Thymus (tissue), 11 donors: ENCODE measurements around the gene TASOR2. TPM values are rescaled to one million over a fixed set of nuclear protein-coding genes. Genes with fewer than 3 reads are reported as not detected.

Experiments used
- DNase-seq, 9 donors: peaks; one replicate each; pipeline ENCODE4 v3.0.0-alpha.2; 2013; ENCODE audit warnings: low spot score in 9 of 9, low read depth in 6 of 9, missing footprints in 1 of 9
- H3K27ac ChIP-seq, 2 donors: one replicate each; pipeline ENCODE4 v1.5.1; 2013; ENCODE audit warnings: control low read depth in 1 of 2, low read depth in 1 of 2, low read length in 1 of 2, mild to moderate bottlenecking in 1 of 2, moderate library complexity in 1 of 2
- H3K27me3 ChIP-seq, 2 donors: one replicate each; pipeline ENCODE4 v1.5.1; 2013; ENCODE audit warnings: low read length in 1 of 2; ENCODE audit not compliant: control insufficient read depth in 2 of 2, insufficient read depth in 1 of 2
- H3K36me3 ChIP-seq, 2 donors: one replicate each; pipeline ENCODE4 v1.5.1; 2013; ENCODE audit warnings: low read length in 1 of 2, mild to moderate bottlenecking in 1 of 2, moderate library complexity in 1 of 2; ENCODE audit not compliant: control insufficient read depth in 2 of 2, insufficient read depth in 2 of 2
- H3K4me1 ChIP-seq, 2 donors: one replicate each; pipeline ENCODE4 v1.5.1; 2013; ENCODE audit warnings: low read length in 2 of 2; ENCODE audit not compliant: control insufficient read depth in 2 of 2, insufficient read depth in 2 of 2
- H3K4me3 ChIP-seq, 2 donors: one replicate each; pipeline ENCODE4 v1.5.1; 2013; ENCODE audit warnings: low read length in 2 of 2, control low read depth in 1 of 2, mild to moderate bottlenecking in 1 of 2
- H3K9me3 ChIP-seq, 2 donors: one replicate each; pipeline ENCODE4 v1.5.1; 2013; ENCODE audit warnings: low read length in 1 of 2, mild to moderate bottlenecking in 1 of 2; ENCODE audit not compliant: control insufficient read depth in 2 of 2, insufficient read depth in 1 of 2
- WGBS: extraction: QIAGEN DNeasy Blood & Tissue Kit; methylation state at CpG from one replicate; pipeline ENCODE4 v1.1.7; 2013; 5-methylcytosine and 5-hydroxymethylcytosine counted together
- polyA plus RNA-seq: library from polyadenylated mRNA; stranded (reverse); fragments of 200-250 nt; gene quantifications from one replicate; pipeline ENCODE4 v1.2.3, GENCODE V29; 2013
- total RNA-seq: library from RNA; stranded (reverse); fragments of 120-200 nt; gene quantifications from one replicate; pipeline ENCODE4 v1.2.4, GENCODE V29; 2013
- donor health status: healthy.

TASOR2 gene
- total and polyA plus RNA-seq, 2 donors = 19.2 to 41.6 TPM

- Histone ChIP-seq H3K27ac (no peak overlapping the region), H3K36me3 (no peaks in the 10 kb centered on the region), H3K4me1 (peaks cover 4 to 10% of the 10 kb centered on the region in 2 donors), H3K27me3 (peaks cover 0 to 10% of the 10 kb centered on the region in 2 donors), H3K4me3 (no peak overlapping the region), H3K9me3 (peaks cover 1 to 6% of the 10 kb centered on the region in 2 donors)
- 97% methylated on average over 8 of the region's 8 CpGs for WGBS
- DNase-seq = no peak
These were observed 13.8 kb upstream of the TASOR2 start for GRCh38 chr10:5670662-5671375.

DNA sequence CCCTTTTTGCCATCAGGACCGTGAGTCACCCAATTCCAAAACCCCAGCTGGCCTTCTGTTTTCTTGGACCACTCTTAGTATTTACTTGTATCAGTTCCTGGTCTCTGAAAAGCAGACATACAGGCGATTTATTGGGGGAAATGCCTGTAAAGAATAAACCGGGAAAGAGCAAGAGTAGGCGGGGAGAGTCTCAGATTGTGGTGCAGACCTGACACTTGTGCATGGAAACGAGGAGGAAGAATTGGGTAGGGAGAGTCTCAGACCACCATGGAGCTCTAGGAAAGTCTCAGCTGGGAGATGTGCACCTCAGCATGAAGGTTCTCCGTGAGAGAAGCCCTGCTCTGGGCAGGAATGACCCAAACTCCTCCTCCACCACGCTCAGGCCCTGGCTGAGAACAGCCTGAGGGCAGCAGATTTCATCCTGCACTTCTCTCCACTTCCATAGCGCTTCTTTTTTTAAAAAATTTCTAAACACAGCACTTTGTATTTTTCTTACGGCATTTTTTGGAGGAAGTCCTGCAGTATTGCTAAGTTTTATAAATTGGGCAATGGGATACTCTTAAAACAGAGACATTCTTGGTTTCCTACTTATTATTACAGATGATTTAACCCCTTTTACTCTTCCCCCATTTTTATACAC, 6.1 kb upstream of the TASOR2 start:
- Histone ChIP-seq H3K27ac (no peak overlapping the region), H3K9me3 (peaks cover 0 to 6% of the 10 kb centered on the region in 2 donors), H3K27me3 (no peaks in the 10 kb centered on the region), H3K36me3 (no peaks in the 10 kb centered on the region), H3K4me3 (no peak overlapping the region), H3K4me1 (peaks cover 0 to 12% of the 10 kb centered on the region in 2 donors)
- DNase-seq = no peak
- 90% methylated on average over 9 of the region's 9 CpGs for WGBS

GRCh38 chr10:5679037-5679435, 5.6 kb upstream of the TASOR2 start:
- H3K36me3 ChIP-seq = no peaks in the 10 kb centered on the region
- H3K9me3 ChIP-seq = peaks cover 0 to 4% of the 10 kb centered on the region in 2 donors
- no peak for DNase-seq
- H3K27me3 ChIP-seq = no peaks in the 10 kb centered on the region
- 96% methylated on average over 3 of the region's 3 CpGs for WGBS
- no peak overlapping the region for H3K27ac ChIP-seq
- no peak overlapping the region for H3K4me3 ChIP-seq
- H3K4me1 ChIP-seq = peaks cover 1 to 12% of the 10 kb centered on the region in 2 donors

- no peak for DNase-seq
- H3K9me3 ChIP-seq = peaks cover 0 to 3% of the 10 kb centered on the region in 2 donors
- no peaks in the 10 kb centered on the region for H3K36me3 ChIP-seq
- no peaks in the 10 kb centered on the region for H3K27me3 ChIP-seq
- H3K4me1 ChIP-seq = peaks cover 4 to 16% of the 10 kb centered on the region in 2 donors
- 98% methylated on average over 2 of the region's 2 CpGs for WGBS
- no peak overlapping the region for H3K4me3 ChIP-seq
- H3K27ac ChIP-seq = no peak overlapping the region
These were observed 5.0 kb upstream of the TASOR2 start for GRCh38 chr10:5679606-5680005.

DNA sequence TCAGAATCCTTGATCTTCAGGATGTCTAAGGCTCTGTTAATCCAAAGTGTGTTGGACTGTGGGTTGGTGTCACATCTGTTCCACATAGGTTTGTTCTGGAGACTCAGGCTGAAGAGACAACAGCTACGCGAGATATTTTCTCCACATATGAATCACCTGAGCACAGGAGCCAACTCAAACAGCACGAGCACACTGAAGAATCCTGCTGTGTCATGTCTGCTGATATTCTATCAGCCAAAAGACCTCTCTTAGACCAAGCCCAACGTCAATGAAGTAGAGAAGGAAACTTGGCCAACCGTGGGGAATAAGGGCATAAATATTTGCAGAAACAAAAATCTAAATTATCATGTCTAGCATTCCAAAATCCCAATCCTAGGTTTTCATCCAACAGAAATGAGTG, 2.7 kb upstream of the TASOR2 start:
- no peak overlapping the region for H3K27ac ChIP-seq
- H3K27me3 ChIP-seq = no peaks in the 10 kb centered on the region
- WGBS = 90% methylated on average over 5 of the region's 5 CpGs
- peaks cover 4 to 16% of the 10 kb centered on the region in 2 donors for H3K4me1 ChIP-seq
- no peaks in the 10 kb centered on the region for H3K9me3 ChIP-seq
- DNase-seq = no peak
- no peak overlapping the region for H3K4me3 ChIP-seq
- H3K36me3 ChIP-seq = no peaks in the 10 kb centered on the region

DNA sequence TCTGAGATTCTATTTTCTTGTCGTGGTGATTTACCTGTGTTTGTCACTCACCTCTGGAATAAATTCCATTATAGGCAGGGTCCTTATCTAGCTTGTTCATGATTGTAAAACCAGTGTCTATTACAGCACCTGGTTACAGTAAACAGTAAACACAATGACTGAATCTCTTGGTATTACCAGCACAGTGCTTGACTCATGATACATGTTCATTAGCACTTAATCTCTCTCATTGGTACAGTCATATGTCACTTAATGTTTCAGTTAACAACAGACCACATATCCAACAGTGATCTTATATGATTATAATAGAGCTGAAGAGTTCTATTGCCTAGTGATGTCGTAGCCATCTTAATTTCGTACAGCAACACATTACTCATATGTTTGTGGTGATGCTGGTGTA, 1.6 kb upstream of the TASOR2 start:
- no peak overlapping the region for H3K27ac ChIP-seq
- WGBS = 92% methylated on average over 3 of the region's 3 CpGs
- no peaks in the 10 kb centered on the region for H3K9me3 ChIP-seq
- peaks cover 4 to 7% of the 10 kb centered on the region in 2 donors for H3K4me1 ChIP-seq
- H3K36me3 ChIP-seq = no peaks in the 10 kb centered on the region
- H3K27me3 ChIP-seq = no peaks in the 10 kb centered on the region
- no peak for DNase-seq
- H3K4me3 ChIP-seq = no peak overlapping the region

GRCh38 chr10:5684971-5685763, 529 bp downstream of the TASOR2 start:
- no peaks in the 10 kb centered on the region for H3K27me3 ChIP-seq
- WGBS = under 1% methylated on average over 77 of the region's 77 CpGs
- DNase-seq = peak in 7 of 9 donors; percentile 48 to 83 (median 58)
- no peaks in the 10 kb centered on the region for H3K9me3 ChIP-seq
- peak overlapping the region; percentile 68 to 95 for H3K4me3 ChIP-seq
- H3K4me1 ChIP-seq = peaks cover 4% of the 10 kb centered on the region in 2 donors
- H3K36me3 ChIP-seq = no peaks in the 10 kb centered on the region
- H3K27ac ChIP-seq = peak overlapping the region; percentile 84 to 96

GRCh38 chr10:5685764-5686240, 1.2 kb downstream of the TASOR2 start:
- Histone ChIP-seq H3K27ac (peak overlapping the region; percentile 84 to 96), H3K4me3 (peak overlapping the region; percentile 68 to 95), H3K36me3 (no peaks in the 10 kb centered on the region), H3K4me1 (peaks cover 4% of the 10 kb centered on the region in 2 donors), H3K27me3 (no peaks in the 10 kb centered on the region), H3K9me3 (no peaks in the 10 kb centered on the region)
- no peak for DNase-seq
- 9% methylated on average over 10 of the region's 10 CpGs for WGBS

- DNase-seq = no peak
- no peaks in the 10 kb centered on the region for H3K36me3 ChIP-seq
- 99% methylated on average over 3 of the region's 3 CpGs for WGBS
- no peak overlapping the region for H3K27ac ChIP-seq
- H3K4me1 ChIP-seq = peaks cover 9 to 20% of the 10 kb centered on the region in 2 donors
- H3K27me3 ChIP-seq = no peaks in the 10 kb centered on the region
- peaks cover 0 to 3% of the 10 kb centered on the region in 2 donors for H3K9me3 ChIP-seq
- H3K4me3 ChIP-seq = no peak overlapping the region
These were observed 3.9 kb downstream of the TASOR2 start for GRCh38 chr10:5688587-5688986.
